Muscle of leg (tissue), 11 donors: ENCODE measurements around the gene MMP1. TPM values are rescaled to one million over a fixed set of nuclear protein-coding genes. Genes with fewer than 3 reads are reported as not detected.

Experiments used
- DNase-seq: peaks from one replicate; pipeline ENCODE4 v3.0.0; 2013
- H3K27ac ChIP-seq: one replicate; pipeline ENCODE4 v1.5.1; 2013; ENCODE audit warnings: mild to moderate bottlenecking, low read length, control low read depth
- H3K27me3 ChIP-seq: one replicate; pipeline ENCODE4 v1.6.1; 2013; ENCODE audit warnings: low read length; ENCODE audit not compliant: control insufficient read depth, insufficient read depth
- H3K36me3 ChIP-seq: one replicate; pipeline ENCODE4 v1.6.1; 2013; ENCODE audit warnings: low read length; ENCODE audit not compliant: control insufficient read depth, insufficient read depth
- H3K4me1 ChIP-seq: one replicate; pipeline ENCODE4 v1.6.1; 2013; ENCODE audit warnings: low read length; ENCODE audit not compliant: control insufficient read depth, insufficient read depth
- H3K4me3 ChIP-seq: one replicate; pipeline ENCODE4 v1.5.1; 2013; ENCODE audit warnings: low read length, control low read depth
- H3K9me3 ChIP-seq: replicated peaks from 2 replicates; pipeline ENCODE4 v1.6.1; 2013; ENCODE audit warnings: low read depth, low read length; ENCODE audit not compliant: control insufficient read depth
- WGBS: methylation state at CpG from one replicate; pipeline ENCODE4 v1.1.5; 2013; ENCODE audit warnings: missing lambda C conversion rate; ENCODE audit not compliant: insufficient coverage; 5-methylcytosine and 5-hydroxymethylcytosine counted together
- polyA plus RNA-seq, 8 donors: library from polyadenylated mRNA; unstranded; fragments of 120-200 nt; gene quantifications; one replicate each; pipeline versions ENCODE4 v1.2.1 to v1.2.3, GENCODE V29; 2013; ENCODE audit warnings: inconsistent platforms in 1 of 8, low replicate concordance in 1 of 8; ENCODE audit not compliant: insufficient read length in 8 of 8, insufficient read depth in 1 of 8
- total RNA-seq: library from RNA; stranded (reverse); fragments of 120-200 nt; gene quantifications from one replicate; pipeline ENCODE4 v1.2.4, GENCODE V29; 2013

MMP1 gene
- total and polyA plus RNA-seq, 9 donors: 0.04 to 3.8 (median 0.88) TPM

- H3K4me3 ChIP-seq: no peak overlapping the region
- WGBS: 88% methylated on average over 1 of the region's 2 CpGs
- peaks cover 3% of the 10 kb centered on the region for H3K27me3 ChIP-seq
- no peak for DNase-seq
- H3K4me1 ChIP-seq: no peaks in the 10 kb centered on the region
- no peaks in the 10 kb centered on the region for H3K36me3 ChIP-seq
- H3K27ac ChIP-seq: no peak overlapping the region
- H3K9me3 ChIP-seq: no peaks in the 10 kb centered on the region
Measured at GRCh38 chr11:102809971-102810370, 12.0 kb upstream of the MMP1 start.

- 37% methylated on average over 12 of the region's 19 CpGs for WGBS
- peaks cover 3% of the 10 kb centered on the region for H3K27me3 ChIP-seq
- no peak overlapping the region for H3K4me3 ChIP-seq
- no peaks in the 10 kb centered on the region for H3K9me3 ChIP-seq
- H3K27ac ChIP-seq: no peak overlapping the region
- H3K36me3 ChIP-seq: no peaks in the 10 kb centered on the region
- DNase-seq: no peak
- no peaks in the 10 kb centered on the region for H3K4me1 ChIP-seq
Measured at GRCh38 chr11:102807921-102808320, 10.0 kb upstream of the MMP1 start.

DNA sequence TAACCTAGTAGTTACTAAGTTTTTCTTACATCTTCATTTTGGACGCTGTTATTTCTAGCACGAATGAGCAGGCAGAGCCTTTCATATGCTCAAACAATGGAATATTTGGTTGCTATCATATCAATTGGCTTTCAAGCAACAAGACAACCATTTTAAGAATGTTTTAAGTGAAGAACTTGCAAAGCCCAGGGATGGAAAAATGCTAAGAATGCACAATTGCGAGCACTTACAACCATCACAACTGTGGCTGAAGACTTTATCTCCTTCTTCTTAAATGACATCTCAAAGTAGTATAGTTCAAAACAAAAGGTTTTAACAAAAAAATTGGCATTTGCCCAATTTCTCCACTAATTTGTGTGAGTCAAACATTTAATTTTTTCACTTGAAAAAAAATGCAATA is 8.3 kb upstream of the MMP1 start:
- H3K9me3 ChIP-seq: no peaks in the 10 kb centered on the region
- H3K36me3 ChIP-seq: no peaks in the 10 kb centered on the region
- H3K27ac ChIP-seq: no peak overlapping the region
- peaks cover 3% of the 10 kb centered on the region for H3K27me3 ChIP-seq
- DNase-seq: no peak
- no peaks in the 10 kb centered on the region for H3K4me1 ChIP-seq
- WGBS: no CpG with 5 or more reads among the region's 3 CpGs
- no peak overlapping the region for H3K4me3 ChIP-seq

DNA sequence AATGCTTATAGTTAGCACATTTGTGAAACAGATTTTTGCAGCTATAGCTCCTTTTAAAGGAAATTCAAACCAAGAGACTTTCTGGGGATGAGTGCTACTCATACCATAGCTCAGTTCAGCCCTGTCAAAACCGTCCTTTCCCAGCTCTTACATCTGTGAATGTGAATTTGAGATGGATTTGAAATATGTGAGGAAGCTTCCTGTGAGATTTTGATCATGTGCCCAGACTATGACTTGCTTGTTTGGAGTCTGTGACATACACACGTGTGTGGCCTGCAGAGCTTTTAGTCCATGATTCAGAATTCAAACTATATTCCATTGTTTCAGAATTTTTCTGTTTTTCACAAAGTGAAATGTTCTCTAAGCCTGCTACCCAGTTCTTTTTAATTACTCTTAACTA is 4.4 kb upstream of the MMP1 start:
- WGBS: no CpG with 5 or more reads among the region's 2 CpGs
- no peak overlapping the region for H3K27ac ChIP-seq
- no peaks in the 10 kb centered on the region for H3K27me3 ChIP-seq
- H3K9me3 ChIP-seq: no peaks in the 10 kb centered on the region
- DNase-seq: peak; percentile 90
- H3K4me3 ChIP-seq: no peak overlapping the region
- no peaks in the 10 kb centered on the region for H3K4me1 ChIP-seq
- no peaks in the 10 kb centered on the region for H3K36me3 ChIP-seq

- H3K27ac ChIP-seq: peak overlapping the region; percentile 80
- no peaks in the 10 kb centered on the region for H3K4me1 ChIP-seq
- H3K4me3 ChIP-seq: no peak overlapping the region
- no CpG with 5 or more reads among the region's 4 CpGs for WGBS
- H3K27me3 ChIP-seq: no peaks in the 10 kb centered on the region
- peak; percentile 86 for DNase-seq
- H3K36me3 ChIP-seq: no peaks in the 10 kb centered on the region
- no peaks in the 10 kb centered on the region for H3K9me3 ChIP-seq
Measured at GRCh38 chr11:102800767-102801166, 2.8 kb upstream of the MMP1 start.

DNA sequence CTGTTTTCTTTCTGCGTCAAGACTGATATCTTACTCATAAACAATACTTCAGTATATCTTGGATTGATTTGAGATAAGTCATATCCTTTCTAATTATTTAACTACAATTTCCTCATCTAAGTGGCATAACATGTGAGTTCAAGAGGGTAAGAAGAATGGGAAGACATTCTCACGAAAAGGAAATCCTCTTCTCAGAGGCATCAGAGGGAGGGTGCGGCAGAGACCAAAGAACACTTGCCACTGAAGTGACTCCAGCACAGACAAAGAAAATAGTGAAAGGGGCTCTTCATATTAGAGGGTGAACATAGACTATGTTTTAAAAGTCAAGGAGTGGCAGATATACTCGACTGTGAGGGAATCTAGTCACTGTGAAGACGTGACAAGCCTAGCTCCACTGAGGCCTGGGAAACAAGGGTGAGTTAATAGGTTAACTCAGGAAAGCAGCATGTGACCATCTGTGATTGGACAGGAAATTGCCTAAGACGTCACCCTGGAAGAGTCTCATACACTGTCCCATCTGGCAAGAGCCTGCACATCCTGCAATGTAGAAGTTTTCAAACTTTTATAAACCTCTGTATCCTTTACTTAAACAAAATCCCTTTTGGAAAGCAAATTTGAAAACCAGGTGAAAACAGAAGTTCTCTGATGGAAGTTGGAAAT is 1.9 kb upstream of the MMP1 start:
- peak; percentile 80 for DNase-seq
- Histone ChIP-seq H3K9me3 (no peaks in the 10 kb centered on the region), H3K36me3 (no peaks in the 10 kb centered on the region), H3K4me3 (no peak overlapping the region), H3K27ac (peak overlapping the region; percentile 80), H3K4me1 (no peaks in the 10 kb centered on the region), H3K27me3 (no peaks in the 10 kb centered on the region)
- WGBS: 55% methylated on average over 4 of the region's 6 CpGs

DNA sequence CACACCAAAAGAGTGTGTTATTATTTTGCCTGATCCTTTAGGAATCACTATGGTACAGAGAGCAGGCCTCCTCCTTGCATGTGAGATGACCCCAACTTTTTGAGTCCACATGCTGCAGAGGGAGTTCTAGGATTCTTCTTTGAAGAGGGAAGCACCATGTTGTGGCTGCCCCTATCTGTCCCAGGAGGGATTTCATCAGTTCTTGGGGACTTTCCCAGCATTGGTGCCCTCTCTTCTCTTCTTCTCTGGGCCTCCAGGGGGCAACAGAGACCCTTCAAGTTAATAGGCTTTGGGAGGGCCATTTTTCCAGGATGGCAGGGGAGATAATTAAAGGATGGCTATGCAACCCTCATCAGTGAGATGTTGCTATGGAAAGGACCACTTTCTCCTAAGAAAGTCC is 3.6 kb downstream of the MMP1 start:
- no peaks in the 10 kb centered on the region for H3K9me3 ChIP-seq
- DNase-seq: no peak
- no peaks in the 10 kb centered on the region for H3K27me3 ChIP-seq
- no peak overlapping the region for H3K27ac ChIP-seq
- H3K4me3 ChIP-seq: no peak overlapping the region
- no peaks in the 10 kb centered on the region for H3K4me1 ChIP-seq
- H3K36me3 ChIP-seq: no peaks in the 10 kb centered on the region

DNA sequence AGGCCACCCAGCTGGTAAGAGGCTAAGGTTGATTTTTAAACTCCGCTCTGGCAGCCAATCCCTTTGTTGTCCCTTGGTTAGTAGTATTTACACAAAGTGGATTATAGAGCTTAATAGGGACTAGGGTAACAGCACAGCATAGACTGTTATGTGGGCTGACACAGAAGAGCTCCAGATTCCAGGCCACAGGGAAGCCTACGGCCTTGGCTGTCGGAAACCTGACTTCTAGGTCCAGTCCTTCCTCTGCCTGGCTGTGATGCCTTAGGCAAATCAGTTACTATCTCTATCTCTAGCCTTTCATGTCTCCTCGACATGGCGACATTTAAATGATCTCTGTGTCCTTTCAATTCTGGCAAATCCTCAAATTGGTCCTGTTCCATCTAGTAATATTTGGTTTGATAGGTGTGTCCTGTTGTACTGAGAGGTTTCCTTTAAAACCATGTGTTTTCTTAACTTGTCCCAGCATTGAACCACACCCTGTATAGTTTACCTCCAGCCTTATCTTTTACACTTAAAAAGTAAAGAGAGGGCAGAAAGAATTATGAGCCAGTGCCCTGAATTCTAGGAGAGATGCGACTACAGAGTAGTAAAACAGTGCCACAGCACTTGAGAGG is 4.2 kb downstream of the MMP1 start:
- Histone ChIP-seq H3K27me3 (no peaks in the 10 kb centered on the region), H3K36me3 (no peaks in the 10 kb centered on the region), H3K9me3 (no peaks in the 10 kb centered on the region), H3K27ac (no peak overlapping the region), H3K4me3 (no peak overlapping the region), H3K4me1 (no peaks in the 10 kb centered on the region)
- 93% methylated on average over 3 of the region's 6 CpGs for WGBS
- DNase-seq: no peak

- Histone ChIP-seq H3K27me3 (no peaks in the 10 kb centered on the region), H3K4me3 (no peak overlapping the region), H3K27ac (no peak overlapping the region), H3K9me3 (no peaks in the 10 kb centered on the region), H3K36me3 (no peaks in the 10 kb centered on the region), H3K4me1 (no peaks in the 10 kb centered on the region)
- WGBS: 93% methylated on average over 4 of the region's 5 CpGs
- DNase-seq: no peak
Measured at GRCh38 chr11:102792604-102793003, 5.4 kb downstream of the MMP1 start.

- no peak for DNase-seq
- Histone ChIP-seq H3K4me1 (no peaks in the 10 kb centered on the region), H3K36me3 (no peaks in the 10 kb centered on the region), H3K27me3 (no peaks in the 10 kb centered on the region), H3K4me3 (no peak overlapping the region), H3K9me3 (no peaks in the 10 kb centered on the region), H3K27ac (no peak overlapping the region)
- 63% methylated on average over 2 of the region's 4 CpGs for whole genome bisulfite sequencing
Measured at GRCh38 chr11:102791271-102792036, 6.5 kb downstream of the MMP1 start.
